H1 (cell line): Measurements from ENCODE around the gene RFT1. TPM values are rescaled to one million over a fixed set of nuclear protein-coding genes. Genes with fewer than 3 reads are reported as not detected.

Experiments
- CTCF ChIA-PET: fragments of 300-600 bp; sonication (Branson Sonifier 250); formaldehyde crosslinking; loops from one replicate; lab custom pipeline; 2021; ENCODE audit not compliant: partially characterized antibody; lab: Charles Lee
- POLR2A ChIA-PET: fragments of 300-600 bp; sonication (Branson Sonifier 250); formaldehyde crosslinking; loops from one replicate; lab custom pipeline; 2021; ENCODE audit warnings: inconsistent platforms; ENCODE audit not compliant: partially characterized antibody; lab: Charles Lee
- DNase-seq, 2 experiments: peaks; one replicate each; pipeline versions ENCODE4 v3.0.0 to v3.0.0-alpha.2; 2010 to 2022; ENCODE audit warnings: low spot score in 2 of 2, low read depth in 1 of 2, mixed read lengths in 1 of 2
- FAIRE-seq: peaks from 2 replicates; lab custom pipeline; 2011; peaks lifted over from hg19 to GRCh38; lab: Jason Lieb, UNC
- H2AFZ ChIP-seq: 2 replicates; pipeline ENCODE4 v1.8.1; 2012; ENCODE audit warnings: low read length, inconsistent platforms
- H2AK5ac ChIP-seq: 2 replicates; pipeline ENCODE4 v1.6.1; 2013; ENCODE audit warnings: low read depth, low read length
- H2BK120ac ChIP-seq: replicated peaks from 2 replicates; pipeline ENCODE3; 2013; ENCODE audit warnings: low read depth, low read length, inconsistent platforms
- H2BK12ac ChIP-seq: 2 replicates; pipeline ENCODE4 v1.6.1; 2013; ENCODE audit warnings: low read depth, low read length
- H2BK15ac ChIP-seq: 2 replicates; pipeline ENCODE4 v1.6.1; 2013; ENCODE audit warnings: low read length
- H2BK20ac ChIP-seq: 2 replicates; pipeline ENCODE4 v1.6.1; 2013; ENCODE audit warnings: low read length
- H2BK5ac ChIP-seq: 2 replicates; pipeline ENCODE4 v1.6.1; 2013; ENCODE audit warnings: low read depth, low read length
- H3K14ac ChIP-seq: 2 replicates; pipeline ENCODE4 v1.6.1; 2013; ENCODE audit warnings: inconsistent platforms; ENCODE audit not compliant: insufficient read length
- H3K18ac ChIP-seq: 2 replicates; pipeline ENCODE4 v1.6.1; 2013; ENCODE audit warnings: low read length; ENCODE audit errors: extremely low read depth
- H3K23ac ChIP-seq: 2 replicates; pipeline ENCODE4 v1.6.1; 2013; ENCODE audit warnings: inconsistent platforms; ENCODE audit not compliant: insufficient read length
- H3K23me2 ChIP-seq: 2 replicates; pipeline ENCODE4 v1.6.1; 2013; ENCODE audit warnings: low read depth, low read length
- H3K27ac ChIP-seq: 2 replicates; pipeline ENCODE4 v1.6.1; 2011; ENCODE audit warnings: low read depth, low read length, inconsistent platforms
- H3K27me3 ChIP-seq, 4 experiments: replicated peaks in 1 of 4; 1 replicate in 1 of 4; 2 replicates in 3 of 4; pipeline versions ENCODE4 v1.6.1 to v1.8.1; 2011 to 2013; ENCODE audit warnings: low read length in 3 of 4, mild to moderate bottlenecking in 3 of 4, inconsistent platforms in 2 of 4, mixed read lengths in 2 of 4, moderate library complexity in 1 of 4; ENCODE audit not compliant: control insufficient read depth in 3 of 4, insufficient read depth in 3 of 4; ENCODE audit errors: extremely low read depth in 1 of 4
- H3K36me3 ChIP-seq, 4 experiments: 2 replicates each; pipeline versions ENCODE4 v1.6.1 to v1.8.1; 2011 to 2013; ENCODE audit warnings: mild to moderate bottlenecking in 4 of 4, low read length in 3 of 4, moderate library complexity in 2 of 4, control low read depth in 1 of 4, inconsistent platforms in 1 of 4; ENCODE audit not compliant: insufficient read depth in 4 of 4, control insufficient read depth in 2 of 4
- H3K4ac ChIP-seq: replicated peaks from 2 replicates; pipeline ENCODE3; 2013; ENCODE audit warnings: low read length, low read depth, mixed read lengths, inconsistent platforms; ENCODE audit not compliant: insufficient read length
- H3K4me1 ChIP-seq, 4 experiments: replicated peaks in 1 of 4; 1 replicate in 1 of 4; 2 replicates in 3 of 4; pipeline versions ENCODE4 v1.6.1 to v1.8.1; 2011 to 2013; ENCODE audit warnings: low read length in 3 of 4, inconsistent platforms in 2 of 4, mixed read lengths in 1 of 4; ENCODE audit not compliant: insufficient read depth in 4 of 4, control insufficient read depth in 3 of 4
- H3K4me2 ChIP-seq, 2 experiments: 2 replicates each; pipeline versions ENCODE4 v1.6.1 to v1.8.1; 2011 to 2013; ENCODE audit warnings: low read depth in 2 of 2, low read length in 2 of 2, control low read depth in 1 of 2, inconsistent platforms in 1 of 2, mild to moderate bottlenecking in 1 of 2; ENCODE audit not compliant: insufficient read depth in 1 of 2
- H3K4me3 ChIP-seq, 4 experiments: fragments of 200-600, 300-600 bp in 1 of 4; sonication (generic), shearing (Covaris generic), sonication (Bioruptor Twin) in 1 of 4; 2 replicates each; pipeline versions ENCODE4 v1.5.1 to v1.8.1; 2011 to 2016; ENCODE audit warnings: low read length in 4 of 4, low read depth in 3 of 4, control low read depth in 2 of 4, inconsistent platforms in 2 of 4, mild to moderate bottlenecking in 2 of 4, mixed read lengths in 1 of 4, moderate library complexity in 1 of 4; ENCODE audit not compliant: insufficient read depth in 2 of 4; ENCODE audit errors: extremely low read depth in 1 of 4
- H3K56ac ChIP-seq: replicated peaks from 2 replicates; pipeline ENCODE3; 2013; ENCODE audit warnings: low read depth, mild to moderate bottlenecking, mixed read lengths, low read length, inconsistent platforms; ENCODE audit not compliant: insufficient read length
- H3K79me1 ChIP-seq: 2 replicates; pipeline ENCODE4 v1.6.1; 2013; ENCODE audit warnings: low read depth, low read length, control low read depth
- H3K79me2 ChIP-seq, 2 experiments: 2 replicates each; pipeline versions ENCODE4 v1.6.1 to v1.8.1; 2012 to 2013; ENCODE audit warnings: low read length in 2 of 2, mild to moderate bottlenecking in 2 of 2, inconsistent platforms in 1 of 2; ENCODE audit not compliant: insufficient read depth in 2 of 2, control insufficient read depth in 1 of 2
- H3K9ac ChIP-seq, 4 experiments: replicated peaks in 1 of 4; 1 replicate in 1 of 4; 2 replicates in 3 of 4; pipeline versions ENCODE4 v1.6.1 to v1.8.1; 2011 to 2013; ENCODE audit warnings: low read depth in 3 of 4, low read length in 3 of 4, control low read depth in 2 of 4, mild to moderate bottlenecking in 2 of 4, moderate library complexity in 2 of 4, inconsistent platforms in 1 of 4; ENCODE audit errors: extremely low read depth in 1 of 4
- H3K9me3 ChIP-seq, 2 experiments: 2 replicates each; pipeline versions ENCODE4 v1.6.1 to v1.8.1; 2012 to 2013; ENCODE audit warnings: mild to moderate bottlenecking in 2 of 2, moderate library complexity in 2 of 2, control low read depth in 1 of 2, inconsistent platforms in 1 of 2, low read depth in 1 of 2, low read length in 1 of 2, mixed read lengths in 1 of 2; ENCODE audit not compliant: insufficient read depth in 2 of 2
- H4K20me1 ChIP-seq, 2 experiments: replicated peaks in 1 of 2; 2 replicates each; pipeline versions ENCODE3 to v1.8.1; 2011 to 2013; ENCODE audit warnings: inconsistent platforms in 2 of 2, low read length in 2 of 2, mild to moderate bottlenecking in 1 of 2; ENCODE audit not compliant: insufficient read depth in 2 of 2, control insufficient read depth in 1 of 2
- H4K5ac ChIP-seq: 2 replicates; pipeline ENCODE4 v1.6.1; 2013; ENCODE audit warnings: low read length, low read depth, mixed read lengths, inconsistent platforms; ENCODE audit not compliant: insufficient read length
- H4K8ac ChIP-seq: 2 replicates; pipeline ENCODE4 v1.8.0; 2013; ENCODE audit warnings: mild to moderate bottlenecking, moderate library complexity, low read length, inconsistent platforms; ENCODE audit not compliant: insufficient read depth; ENCODE audit errors: extremely low read depth
- H4K91ac ChIP-seq: replicated peaks from 2 replicates; pipeline ENCODE3; 2013; ENCODE audit warnings: low read length, mixed read lengths, inconsistent platforms; ENCODE audit not compliant: insufficient read length
- ASH2L ChIP-seq: fragments of 200-600, 300-600 bp; sonication (generic); IDR thresholded peaks from one replicate; pipeline ENCODE4 v1.7.1; 2017; ENCODE audit warnings: low read length
- EGR1 ChIP-seq: IDR thresholded peaks from 2 replicates; pipeline ENCODE4 v1.6.1; 2011; ENCODE audit warnings: low read depth, low read length, borderline replicate concordance
- EP300 ChIP-seq, 2 experiments: IDR thresholded peaks; 1 replicate in 1 of 2; 2 replicates in 1 of 2; pipeline ENCODE4 v1.6.1; 2011 to 2012; ENCODE audit warnings: low read depth in 2 of 2, low read length in 2 of 2, mild to moderate bottlenecking in 2 of 2, borderline replicate concordance in 1 of 2, inconsistent platforms in 1 of 2, moderate library complexity in 1 of 2
- GABPA ChIP-seq: IDR thresholded peaks from 2 replicates; pipeline ENCODE4 v1.6.1; 2011; ENCODE audit warnings: mild to moderate bottlenecking, low read length, moderate library complexity, borderline replicate concordance; ENCODE audit not compliant: insufficient read depth
- NRF1 ChIP-seq: IDR thresholded peaks from 2 replicates; pipeline ENCODE4 v1.6.1; 2011; ENCODE audit warnings: mild to moderate bottlenecking, low read depth, low read length, improper control_type of control experiment
- SAP30 ChIP-seq: fragments of 300-600 bp; sonication (generic); IDR thresholded peaks from 2 replicates; pipeline ENCODE4 v1.7.1; 2012; ENCODE audit warnings: low read length, moderate library complexity, mild to moderate bottlenecking, inconsistent platforms; ENCODE audit not compliant: insufficient read depth, insufficient replicate concordance
- SIN3A ChIP-seq, 2 experiments: IDR thresholded peaks in 1 of 2; conservative IDR thresholded peaks in 1 of 2; 2 replicates each; pipeline ENCODE4 v1.6.1; 2011 to 2012; ENCODE audit warnings: low read length in 2 of 2, improper control_type of control experiment in 1 of 2, low read depth in 1 of 2, mild to moderate bottlenecking in 1 of 2
- TBP ChIP-seq: IDR thresholded peaks from 2 replicates; pipeline ENCODE4 v1.6.1; 2011; ENCODE audit warnings: low read depth, low read length, improper control_type of control experiment
- WGBS, 2 experiments: shearing (Covaris generic) in 1 of 2; methylation state at CpG; one replicate each; pipeline versions ENCODE4 v1.1.6 to v1.1.7; 2013 to 2015; ENCODE audit warnings: low lambda C conversion rate in 2 of 2, mixed read lengths in 2 of 2, inconsistent platforms in 1 of 2, low coverage in 1 of 2, missing lambda C conversion rate in 1 of 2; ENCODE audit not compliant: insufficient replicate concordance in 2 of 2, insufficient coverage in 1 of 2, insufficient read length in 1 of 2; ENCODE audit errors: extremely low coverage in 1 of 2, missing lambda C conversion rate in 1 of 2; 5-methylcytosine and 5-hydroxymethylcytosine counted together
- polyA plus RNA-seq, 7 experiments: library from polyadenylated mRNA; depleted of rRNA in 3 of 7; stranded (reverse) in 5 of 7; unstranded in 2 of 7; fragments of >200 nt in 5 of 7; fragments of 200-250 nt in 2 of 7; gene quantifications; 1 replicate in 5 of 7; 2 replicates in 1 of 7; 4 replicates in 1 of 7; pipeline versions ENCODE4 v1.2.1 to v1.2.3, GENCODE V29; 2011 to 2013; ENCODE audit warnings: missing spikeins in 2 of 7, mixed read lengths in 2 of 7
- total RNA-seq: library from RNA; stranded (reverse); fragmentation: NEBNext Ultra II Directional; extraction: Animal tissue kit (Norgen Biotek cat#: 25700); gene quantifications from 2 replicates; pipeline ENCODE4 v1.2.1, GENCODE V29; 2021
- TF ChIP-seq, protein P1 (sequence below): IDR thresholded peaks from 2 replicates; pipeline ENCODE4 v1.6.1; 2012; ENCODE audit warnings: inconsistent platforms

The RFT1 gene
- total and polyA plus RNA-seq, 2 of the 8 experiments (the other 6 are each of a cell fraction or from before 2014, with no cell fraction given): 27.7 to 42.4 TPM

DNA sequence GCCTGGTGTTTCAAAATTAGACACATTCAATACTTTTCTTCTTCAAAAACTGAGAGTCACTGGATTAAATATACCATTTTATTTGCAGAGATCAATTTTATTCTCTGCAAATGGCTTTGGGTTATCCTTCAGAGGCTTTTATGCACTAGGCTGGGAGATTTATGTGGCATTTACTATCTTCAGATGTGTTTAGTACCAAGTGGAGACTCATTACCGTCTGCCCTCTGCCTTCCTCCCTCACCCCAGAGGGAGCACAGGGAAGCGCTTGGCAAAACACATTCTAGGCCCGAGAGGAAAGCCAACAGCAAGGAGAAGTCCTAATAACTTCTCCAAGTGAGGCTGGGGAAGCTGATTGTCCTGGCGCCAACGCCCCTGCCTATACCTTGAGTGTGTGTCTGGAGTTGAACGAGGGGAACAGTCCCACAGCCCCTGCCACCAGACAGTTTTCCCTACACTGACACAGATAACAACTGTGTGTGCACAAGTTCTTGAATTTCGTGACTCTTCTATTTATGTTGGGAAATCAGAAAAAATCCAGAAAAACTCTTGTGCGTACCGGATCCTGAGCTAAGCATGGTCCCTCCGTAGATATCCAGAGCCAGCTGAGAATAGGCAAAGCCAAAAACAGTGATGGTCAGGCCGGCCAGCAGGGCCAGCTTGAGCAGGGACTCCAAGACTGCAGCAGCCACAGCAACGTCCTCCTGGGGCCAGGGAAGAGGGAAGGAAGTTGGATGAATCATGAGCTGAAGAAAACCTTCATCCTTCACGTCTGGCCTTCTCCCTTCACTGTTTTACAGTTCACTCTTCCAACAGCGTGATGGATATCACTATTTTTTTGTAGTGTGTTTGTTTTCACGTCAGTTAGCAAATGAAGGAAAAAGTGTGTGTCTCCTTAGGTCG is 26.6 kb downstream of the RFT1 start:
- ChIA-PET POLR2A (interaction anchor here (1.3 kb wide), 2 partner anchors 10 to 16 kb away, joined by 3 read pairs; no protein-coding TSS in a partner anchor), CTCF (interaction anchor here (0.9 to 2.7 kb wide), 9 partner anchors 9 to 283 kb away, joined by 3 to 8 read pairs (median 5); no protein-coding TSS in a partner anchor)
- no peak overlapping the region for H3K14ac ChIP-seq
- no peaks in the 10 kb centered on the region for H3K79me2 ChIP-seq
- H2AK5ac ChIP-seq: no peak overlapping the region
- no peak overlapping the region for H3K18ac ChIP-seq
- no peak overlapping the region for H4K91ac ChIP-seq
- H2BK20ac ChIP-seq: no peak overlapping the region
- no peaks in the 10 kb centered on the region for H3K23me2 ChIP-seq
- no peak overlapping the region for H2AFZ ChIP-seq
- no peaks in the 10 kb centered on the region for H3K9me3 ChIP-seq
- no peak overlapping the region for H3K4ac ChIP-seq
- H2BK15ac ChIP-seq: no peak overlapping the region
- H4K8ac ChIP-seq: no peak overlapping the region
- H3K4me1 ChIP-seq: no peaks in the 10 kb centered on the region; a peak in 1 of 7 replicates
- no peak overlapping the region for H2BK12ac ChIP-seq
- peaks cover 0 to 14% (median under 1%) of the 10 kb centered on the region in 4 experiments; a peak in 5 of 8 replicates for H3K36me3 ChIP-seq
- no peak for DNase-seq
- no peaks in the 10 kb centered on the region for H3K79me1 ChIP-seq
- peaks cover 0 to 6% of the 10 kb centered on the region in 2 experiments for H4K20me1 ChIP-seq
- no peak overlapping the region for H3K4me3 ChIP-seq
- H4K5ac ChIP-seq: no peak overlapping the region
- 89% methylated on average over 16 of the region's 16 CpGs; no CpG with 5 or more reads in 1 of the 2 experiments for WGBS, 2 experiments
- H3K23ac ChIP-seq: no peak overlapping the region
- H2BK5ac ChIP-seq: no peak overlapping the region
- H3K27me3 ChIP-seq: no peaks in the 10 kb centered on the region
- H3K56ac ChIP-seq: no peak overlapping the region
- no peak overlapping the region for H3K27ac ChIP-seq
- FAIRE-seq: no peak
- no peak overlapping the region for H3K4me2 ChIP-seq
- H2BK120ac ChIP-seq: no peak overlapping the region
- H3K9ac ChIP-seq: no peak overlapping the region
- TF ChIP-seq GABPA: no peak
- no peak for TF ChIP-seq TBP
- TF ChIP-seq NRF1: no peak
- TF ChIP-seq EP300 (IDR thresholded peaks at IDR 0.05; ENCODE audit: borderline replicate concordance in 1 of 2, low read depth in 2 of 2, low read length in 2 of 2): no peak
- no peak for TF ChIP-seq ASH2L
- TF ChIP-seq SIN3A (conservative IDR thresholded peaks at IDR 0.05 in 1 of 2, IDR thresholded peaks at IDR 0.05 in 1 of 2; ENCODE audit: low read depth in 1 of 2, low read length in 2 of 2): no peak
- no peak for TF ChIP-seq EGR1
- TF ChIP-seq, protein P1, sequence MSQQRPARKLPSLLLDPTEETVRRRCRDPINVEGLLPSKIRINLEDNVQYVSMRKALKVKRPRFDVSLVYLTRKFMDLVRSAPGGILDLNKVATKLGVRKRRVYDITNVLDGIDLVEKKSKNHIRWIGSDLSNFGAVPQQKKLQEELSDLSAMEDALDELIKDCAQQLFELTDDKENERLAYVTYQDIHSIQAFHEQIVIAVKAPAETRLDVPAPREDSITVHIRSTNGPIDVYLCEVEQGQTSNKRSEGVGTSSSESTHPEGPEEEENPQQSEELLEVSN: no peak
- TF ChIP-seq SAP30: no peak
